ENCODE results near the gene CAMTA2. TPM values are rescaled to one million over a fixed set of nuclear protein-coding genes. Genes with fewer than 3 reads are reported as not detected.
"Not testable (repeated sequence)": the region's sequence is repeated elsewhere in the genome, so short reads cannot be mapped to it uniquely, and the experiment has no call there.

The CAMTA2 gene
- polyA plus RNA-seq, 1 donor from 2014 or later = 7.3 TPM

DNA sequence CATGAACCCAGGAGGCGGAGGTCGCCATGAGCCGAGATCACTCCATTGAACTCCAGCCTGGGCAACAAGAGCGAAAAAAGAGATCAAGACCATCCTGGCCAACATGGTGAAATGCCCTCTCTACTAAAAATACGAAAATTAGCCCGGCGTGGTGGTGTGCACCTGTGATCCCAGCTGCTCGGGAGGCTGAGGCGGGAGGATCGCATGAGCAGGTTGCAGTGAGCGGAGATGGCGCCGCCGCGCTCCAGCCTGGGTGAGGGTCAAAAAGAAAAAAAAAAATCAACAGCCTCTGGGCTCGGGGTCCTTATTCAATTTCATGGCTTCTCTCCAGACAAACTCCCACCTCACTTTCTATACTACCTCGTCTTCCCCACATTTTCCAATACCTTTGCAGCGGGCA is 58.6 kb downstream of the CAMTA2 start:
- Histone ChIP-seq H4K20me1 (ENCODE audit: insufficient read depth) (no peaks in the 10 kb centered on the region), H3K27me3 (ENCODE audit: insufficient read depth, low read depth, low read length) (no peaks in the 10 kb centered on the region), H3K9ac (ENCODE audit: low read length) (no peak overlapping the region), H3F3A (ENCODE audit: insufficient read depth, low read length, poor library complexity, severe bottlenecking) (no peaks in the 10 kb centered on the region), H3K4me2 (ENCODE audit: low read length) (no peak overlapping the region), H2AFZ (ENCODE audit: low read depth, low read length) (no peak overlapping the region), H3K36me3 (ENCODE audit: insufficient read depth, low read length) (no peaks in the 10 kb centered on the region), H3K4me3 (ENCODE audit: low read length) (no peak overlapping the region), H3K9me3 (ENCODE audit: low read length) (no peaks in the 10 kb centered on the region), H3K27ac (ENCODE audit: low read length) (no peak overlapping the region), H3K79me2 (replicated peaks; ENCODE audit: insufficient read depth, low read length) (no peaks in the 10 kb centered on the region), H3K9me2 (ENCODE audit: insufficient read depth, low read length) (no peaks in the 10 kb centered on the region)
- TF ChIP-seq MXI1 (conservative IDR thresholded peaks at IDR 0.05; ENCODE audit: poor library complexity, severe bottlenecking) (no peak), EZH2 (IDR thresholded peaks at IDR 0.05; ENCODE audit: borderline replicate concordance, insufficient read depth, low read length, poor library complexity, severe bottlenecking) (no peak), EP300 (conservative IDR thresholded peaks at IDR 0.05; ENCODE audit: poor library complexity, severe bottlenecking) (no peak), SMC3 (conservative IDR thresholded peaks at IDR 0.05; ENCODE audit: poor library complexity) (no peak), TAF1 (IDR thresholded peaks at IDR 0.05; ENCODE audit: low read depth) (no peak), POLR2AphosphoS5 (IDR thresholded peaks at IDR 0.05) (no peak), RAD21 (conservative IDR thresholded peaks at IDR 0.05) (no peak)
- TF ChIP-seq, protein P1, sequence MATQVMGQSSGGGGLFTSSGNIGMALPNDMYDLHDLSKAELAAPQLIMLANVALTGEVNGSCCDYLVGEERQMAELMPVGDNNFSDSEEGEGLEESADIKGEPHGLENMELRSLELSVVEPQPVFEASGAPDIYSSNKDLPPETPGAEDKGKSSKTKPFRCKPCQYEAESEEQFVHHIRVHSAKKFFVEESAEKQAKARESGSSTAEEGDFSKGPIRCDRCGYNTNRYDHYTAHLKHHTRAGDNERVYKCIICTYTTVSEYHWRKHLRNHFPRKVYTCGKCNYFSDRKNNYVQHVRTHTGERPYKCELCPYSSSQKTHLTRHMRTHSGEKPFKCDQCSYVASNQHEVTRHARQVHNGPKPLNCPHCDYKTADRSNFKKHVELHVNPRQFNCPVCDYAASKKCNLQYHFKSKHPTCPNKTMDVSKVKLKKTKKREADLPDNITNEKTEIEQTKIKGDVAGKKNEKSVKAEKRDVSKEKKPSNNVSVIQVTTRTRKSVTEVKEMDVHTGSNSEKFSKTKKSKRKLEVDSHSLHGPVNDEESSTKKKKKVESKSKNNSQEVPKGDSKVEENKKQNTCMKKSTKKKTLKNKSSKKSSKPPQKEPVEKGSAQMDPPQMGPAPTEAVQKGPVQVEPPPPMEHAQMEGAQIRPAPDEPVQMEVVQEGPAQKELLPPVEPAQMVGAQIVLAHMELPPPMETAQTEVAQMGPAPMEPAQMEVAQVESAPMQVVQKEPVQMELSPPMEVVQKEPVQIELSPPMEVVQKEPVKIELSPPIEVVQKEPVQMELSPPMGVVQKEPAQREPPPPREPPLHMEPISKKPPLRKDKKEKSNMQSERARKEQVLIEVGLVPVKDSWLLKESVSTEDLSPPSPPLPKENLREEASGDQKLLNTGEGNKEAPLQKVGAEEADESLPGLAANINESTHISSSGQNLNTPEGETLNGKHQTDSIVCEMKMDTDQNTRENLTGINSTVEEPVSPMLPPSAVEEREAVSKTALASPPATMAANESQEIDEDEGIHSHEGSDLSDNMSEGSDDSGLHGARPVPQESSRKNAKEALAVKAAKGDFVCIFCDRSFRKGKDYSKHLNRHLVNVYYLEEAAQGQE (IDR thresholded peaks at IDR 0.05; ENCODE audit: borderline replicate concordance) = no peak
- TF ChIP-seq, protein P2, sequence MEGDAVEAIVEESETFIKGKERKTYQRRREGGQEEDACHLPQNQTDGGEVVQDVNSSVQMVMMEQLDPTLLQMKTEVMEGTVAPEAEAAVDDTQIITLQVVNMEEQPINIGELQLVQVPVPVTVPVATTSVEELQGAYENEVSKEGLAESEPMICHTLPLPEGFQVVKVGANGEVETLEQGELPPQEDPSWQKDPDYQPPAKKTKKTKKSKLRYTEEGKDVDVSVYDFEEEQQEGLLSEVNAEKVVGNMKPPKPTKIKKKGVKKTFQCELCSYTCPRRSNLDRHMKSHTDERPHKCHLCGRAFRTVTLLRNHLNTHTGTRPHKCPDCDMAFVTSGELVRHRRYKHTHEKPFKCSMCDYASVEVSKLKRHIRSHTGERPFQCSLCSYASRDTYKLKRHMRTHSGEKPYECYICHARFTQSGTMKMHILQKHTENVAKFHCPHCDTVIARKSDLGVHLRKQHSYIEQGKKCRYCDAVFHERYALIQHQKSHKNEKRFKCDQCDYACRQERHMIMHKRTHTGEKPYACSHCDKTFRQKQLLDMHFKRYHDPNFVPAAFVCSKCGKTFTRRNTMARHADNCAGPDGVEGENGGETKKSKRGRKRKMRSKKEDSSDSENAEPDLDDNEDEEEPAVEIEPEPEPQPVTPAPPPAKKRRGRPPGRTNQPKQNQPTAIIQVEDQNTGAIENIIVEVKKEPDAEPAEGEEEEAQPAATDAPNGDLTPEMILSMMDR (IDR thresholded peaks at IDR 0.05; ENCODE audit: poor library complexity, severe bottlenecking) = no peak

DNA sequence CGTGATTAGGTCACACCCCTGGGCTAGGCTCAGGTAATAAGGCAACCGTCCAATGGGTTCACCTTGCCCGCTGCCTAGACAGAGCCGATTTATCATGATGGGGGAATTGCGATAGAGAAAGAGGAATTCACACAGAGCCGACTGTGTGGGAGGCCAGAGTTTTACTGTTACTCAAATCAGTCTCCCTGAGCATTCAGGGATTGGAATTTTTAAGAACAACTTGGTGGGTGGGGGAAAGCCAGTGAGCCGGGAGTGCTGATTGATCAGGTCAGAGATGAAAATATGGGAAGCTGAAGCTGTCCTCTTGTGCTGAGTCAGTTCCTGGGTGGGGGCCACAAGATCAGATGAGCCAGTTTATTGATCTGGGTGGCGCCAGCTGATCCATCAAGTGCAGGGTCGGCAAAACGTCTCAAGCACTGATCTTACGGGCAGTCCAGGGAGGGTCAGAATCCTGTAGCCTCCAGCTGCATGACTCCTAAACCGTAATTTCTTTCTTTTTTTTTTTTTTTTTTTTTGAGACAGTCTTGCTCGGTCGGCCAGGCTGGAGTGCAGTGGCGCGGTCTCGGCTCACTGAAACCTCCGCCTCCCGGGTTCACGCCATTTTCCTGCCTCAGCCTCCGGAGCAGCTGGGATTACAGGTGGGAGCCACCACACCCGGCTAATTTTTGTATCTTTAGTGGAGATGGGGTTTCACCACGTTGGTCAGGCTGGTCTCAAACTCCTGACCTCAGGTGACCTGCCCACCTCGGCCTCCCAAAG is 60.7 kb downstream of the CAMTA2 start:
- not testable (repeated sequence) for H3K9me3 ChIP-seq (ENCODE audit: low read length); H2AFZ ChIP-seq (ENCODE audit: low read depth, low read length); H3K9me2 ChIP-seq (ENCODE audit: insufficient read depth, low read length); H3K4me3 ChIP-seq (ENCODE audit: low read length); H3K36me3 ChIP-seq (ENCODE audit: insufficient read depth, low read length); H3K27me3 ChIP-seq (ENCODE audit: insufficient read depth, low read depth, low read length); H4K20me1 ChIP-seq (ENCODE audit: insufficient read depth); H3K79me2 ChIP-seq (replicated peaks; ENCODE audit: insufficient read depth, low read length); H3K9ac ChIP-seq (ENCODE audit: low read length); H3F3A ChIP-seq (ENCODE audit: insufficient read depth, low read length, poor library complexity, severe bottlenecking); H3K4me2 ChIP-seq (ENCODE audit: low read length); H3K27ac ChIP-seq (ENCODE audit: low read length)
